Jurkat, Clone E6-1 (cell line): ENCODE results near the gene RANBP10.
A peak's percentile ranks its signal among the peaks of the same experiment; 100 is the strongest.

Experiments used
- DNase-seq: peaks from one replicate; pipeline ENCODE4 v3.0.0-alpha.2; 2011; ENCODE audit warnings: low read depth, low spot score
- H3K4me3 ChIP-seq: 2 replicates; pipeline ENCODE4 v1.5.1; 2011; ENCODE audit warnings: mild to moderate bottlenecking, low read length, control low read depth, moderate library complexity

RANBP10 gene

GRCh38 chr16:67726106-67727034 is 80.0 kb downstream of the RANBP10 start:
- no peak overlapping the region for H3K4me3 ChIP-seq
- no peak for DNase-seq

- DNase-seq, result no peak
- no peak overlapping the region for H3K4me3 ChIP-seq
These were observed 82.5 kb downstream of the RANBP10 start for GRCh38 chr16:67723911-67724305.

DNA sequence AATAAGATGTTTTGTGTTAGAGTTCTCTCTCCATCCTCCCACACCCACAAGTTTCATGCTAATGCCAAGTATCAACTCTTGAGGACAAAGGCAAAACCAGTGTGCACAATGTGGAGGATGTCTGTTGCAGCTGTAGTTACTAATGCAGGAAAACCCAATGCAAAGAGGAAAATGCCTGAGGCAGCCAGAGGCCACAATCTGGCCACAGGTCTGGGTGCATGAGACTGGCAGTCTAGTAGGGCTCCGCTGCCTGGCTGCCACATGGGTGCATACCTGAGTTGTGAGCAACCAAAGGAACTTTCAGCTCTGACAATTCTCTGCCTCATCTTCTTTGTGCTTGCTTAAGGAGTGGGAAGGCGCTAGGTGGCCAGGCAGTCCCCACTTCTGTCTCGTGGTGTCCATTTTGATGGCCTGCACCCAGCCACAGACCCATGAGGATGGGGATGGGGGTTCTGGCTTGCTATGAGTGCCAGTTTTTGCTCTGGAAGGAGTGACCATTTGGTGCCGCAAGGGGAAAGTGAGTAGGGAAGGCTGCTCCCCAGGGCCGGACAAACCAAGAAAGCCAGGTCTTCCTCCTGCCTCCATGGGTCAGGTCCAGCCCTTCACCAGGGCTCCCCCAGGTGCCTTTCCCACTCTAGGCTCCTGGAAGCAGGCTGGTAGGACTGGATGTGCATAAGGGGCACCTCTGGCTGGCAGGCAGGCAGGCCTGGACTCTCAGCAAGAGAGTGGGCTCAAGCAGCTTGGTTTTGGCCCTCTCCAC is 83.0 kb downstream of the RANBP10 start:
- no peak overlapping the region for H3K4me3 ChIP-seq
- no peak for DNase-seq

DNA sequence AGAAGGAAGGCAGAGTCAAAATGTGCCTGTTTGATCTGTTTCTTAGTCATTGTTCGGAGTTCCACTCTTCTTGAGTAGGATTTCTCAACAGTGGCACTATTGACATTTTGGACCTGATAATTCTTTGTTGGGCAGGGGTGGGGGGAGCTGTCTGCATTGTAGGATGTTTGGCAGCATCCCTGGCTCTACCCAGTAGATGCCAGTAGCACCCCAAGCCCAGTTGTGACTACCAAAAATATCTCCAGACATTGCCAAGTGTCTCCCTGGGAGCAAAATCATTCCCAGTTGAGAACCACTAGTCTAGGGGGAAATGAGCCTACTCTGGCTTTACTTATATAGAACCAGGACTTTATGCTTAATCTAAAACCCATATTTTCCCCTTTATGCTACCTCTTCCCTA is 86.1 kb downstream of the RANBP10 start:
- peak overlapping the region; percentile 96 for H3K4me3 ChIP-seq
- DNase-seq, result no peak

DNA sequence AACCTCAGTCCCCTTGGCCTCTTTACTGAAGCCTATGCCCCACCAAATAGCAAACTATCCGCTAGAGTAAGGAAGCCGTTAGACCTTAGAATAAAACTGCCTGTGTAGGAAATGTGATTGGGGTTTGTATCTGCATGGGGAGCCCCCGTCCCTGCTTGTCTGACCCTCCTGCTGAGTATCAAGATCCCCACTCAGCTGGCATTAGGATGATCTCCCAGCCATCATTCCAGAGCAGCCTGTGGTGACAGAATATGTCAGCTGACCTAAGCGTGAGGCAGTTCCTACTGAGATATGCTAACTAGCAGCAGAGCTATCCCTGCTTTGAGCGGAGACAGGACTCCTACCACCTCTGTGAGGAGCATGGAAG is 86.6 kb downstream of the RANBP10 start:
- H3K4me3 ChIP-seq, result peak overlapping the region; percentile 96
- DNase-seq, result no peak

DNA sequence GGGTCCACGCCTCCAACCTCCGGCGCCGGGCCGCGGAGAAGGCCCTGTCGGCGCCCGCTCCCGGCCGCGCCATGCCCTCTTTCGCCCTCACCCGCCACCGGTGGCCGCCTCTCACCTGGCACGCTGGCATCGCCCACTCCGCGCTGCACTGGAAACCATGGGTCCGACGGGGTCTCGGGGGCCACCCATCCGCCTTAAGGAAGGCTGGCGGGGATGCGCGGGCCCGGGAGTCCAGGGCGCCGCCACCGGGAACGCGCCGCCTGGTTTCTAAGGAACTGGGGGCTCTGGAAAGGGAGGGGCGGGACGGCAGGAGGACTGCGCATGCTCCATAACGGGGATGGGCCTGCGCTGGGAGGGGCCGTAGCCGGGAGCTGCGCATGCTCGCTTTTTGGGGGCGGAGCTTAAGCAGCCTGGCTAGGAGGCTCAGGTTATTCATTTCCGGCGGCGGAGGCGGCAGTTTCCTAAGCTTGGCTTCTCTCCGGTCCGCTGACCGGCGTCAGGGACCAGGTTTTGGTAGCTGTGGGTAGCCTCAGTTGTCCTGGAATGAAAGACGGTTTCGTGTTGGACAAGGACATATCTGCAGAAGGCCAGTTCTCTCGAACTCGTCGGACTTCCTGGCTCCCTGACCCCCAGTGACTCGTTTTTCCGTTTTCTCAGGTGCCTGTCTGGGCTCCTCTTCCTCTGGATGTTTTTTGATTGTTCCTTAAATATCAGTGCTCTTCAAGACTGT is 87.1 kb downstream of the RANBP10 start, which contains the start of gene GFOD2:
Gene GFOD2 (minus strand): TSS at position 269 of the 730 bp plus-strand sequence. CDS start 33,601 bp downstream, outside the sequence.
- DNase-seq, result peak; percentile 90
- H3K4me3 ChIP-seq, result peak within 1 kb of the TSS; percentile 96

DNA sequence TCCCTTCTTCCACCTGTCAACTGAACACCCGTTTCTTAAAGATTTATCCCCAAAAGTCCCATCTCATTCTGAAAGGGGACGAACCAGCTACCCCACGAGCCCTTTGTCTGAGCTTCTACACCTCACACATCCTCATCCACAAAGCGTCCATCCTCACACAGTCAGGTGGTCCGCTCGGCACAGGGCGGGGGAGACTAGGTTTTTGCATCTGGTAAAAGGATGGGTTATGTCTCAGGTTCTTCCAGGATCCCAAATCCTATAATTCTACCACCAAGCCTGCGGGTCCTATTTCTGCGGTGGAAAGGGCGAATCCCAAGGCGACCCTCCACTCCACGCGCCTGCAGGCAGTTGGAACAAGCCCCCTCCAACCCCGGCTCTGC is 87.7 kb downstream of the RANBP10 start:
- DNase-seq, result no peak
- H3K4me3 ChIP-seq, result peak overlapping the region; percentile 96

DNA sequence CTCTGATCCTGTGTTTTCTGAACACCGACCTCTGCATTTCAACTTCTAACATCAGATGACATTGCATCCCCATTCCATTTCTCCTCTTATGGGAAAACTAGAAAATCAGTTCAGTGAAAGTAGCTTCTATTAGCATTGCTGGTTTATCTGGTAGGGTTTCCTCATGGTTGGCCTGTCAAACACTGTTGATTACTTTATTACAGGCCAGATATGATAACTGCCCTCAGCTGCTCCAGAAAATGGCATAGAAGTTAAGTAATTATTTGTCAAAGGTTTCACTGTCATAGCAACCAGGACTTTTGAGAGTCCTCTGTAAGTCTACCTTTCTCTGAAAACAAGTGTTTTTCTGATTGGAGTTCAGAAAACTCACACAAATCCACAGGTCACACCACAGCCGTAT is 90.3 kb downstream of the RANBP10 start:
- DNase-seq, result no peak

DNA sequence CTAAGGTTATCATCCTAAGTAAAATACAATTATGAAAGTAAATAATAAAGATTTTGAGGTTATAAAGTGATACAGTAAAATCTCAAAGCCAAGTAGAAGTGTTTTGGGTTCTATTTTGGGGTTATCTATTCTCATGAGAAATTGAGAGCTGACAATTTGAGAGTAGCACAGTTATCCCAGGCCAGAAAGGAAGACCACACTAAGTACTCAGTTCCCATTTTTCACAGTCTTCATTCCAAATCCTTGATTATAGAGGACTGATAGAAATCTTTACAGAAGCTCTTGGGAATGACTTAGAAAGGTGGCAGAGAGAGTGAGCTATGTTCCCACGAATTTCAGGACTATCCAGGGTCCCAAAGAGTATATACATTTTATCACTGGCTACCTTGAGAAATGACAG is 91.8 kb downstream of the RANBP10 start:
- no peak for DNase-seq

More for the DNA sequence above, 90.3 kb downstream of the RANBP10 start:
- H3K4me3 ChIP-seq, result no peak overlapping the region

DNA sequence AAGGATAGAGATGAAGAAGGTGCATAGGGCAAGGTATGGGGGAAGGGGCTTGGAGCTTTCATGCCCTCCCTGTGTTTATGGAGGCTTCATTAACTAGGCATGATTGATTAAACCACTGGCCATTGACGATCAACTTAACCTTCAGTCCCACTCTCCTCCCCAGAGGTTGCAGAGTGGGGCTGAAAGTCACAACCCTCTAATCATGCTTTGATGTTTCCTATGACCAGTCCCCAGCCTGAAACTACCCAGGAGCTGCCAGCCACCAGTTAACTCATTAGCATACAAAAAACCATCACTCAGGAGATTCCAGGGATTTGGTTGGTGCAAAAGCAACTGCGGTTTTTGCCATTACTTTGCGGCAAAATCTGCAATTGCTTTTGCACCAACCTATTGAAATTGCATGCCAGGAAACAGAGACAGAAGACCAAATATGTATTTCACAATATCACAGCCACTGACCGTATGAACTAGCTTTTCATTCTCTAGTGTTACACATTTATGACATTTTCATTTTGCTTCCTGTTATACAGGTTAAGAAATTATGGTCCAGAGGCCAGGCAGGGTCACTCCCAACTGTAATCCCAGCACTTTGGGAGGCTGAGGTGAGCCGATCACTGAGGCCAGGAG is 92.6 kb downstream of the RANBP10 start:
- DNase-seq, result no peak

More for the DNA sequence above, 91.8 kb downstream of the RANBP10 start:
- no peak overlapping the region for H3K4me3 ChIP-seq

GRCh38 chr16:67710607-67711006 is 95.8 kb downstream of the RANBP10 start:
- DNase-seq, result no peak
- H3K4me3 ChIP-seq, result no peak overlapping the region

More for the DNA sequence above, 92.6 kb downstream of the RANBP10 start:
- no peak overlapping the region for H3K4me3 ChIP-seq

GRCh38 chr16:67709050-67709449 is 97.3 kb downstream of the RANBP10 start:
- no peak for DNase-seq
- H3K4me3 ChIP-seq, result no peak overlapping the region

DNA sequence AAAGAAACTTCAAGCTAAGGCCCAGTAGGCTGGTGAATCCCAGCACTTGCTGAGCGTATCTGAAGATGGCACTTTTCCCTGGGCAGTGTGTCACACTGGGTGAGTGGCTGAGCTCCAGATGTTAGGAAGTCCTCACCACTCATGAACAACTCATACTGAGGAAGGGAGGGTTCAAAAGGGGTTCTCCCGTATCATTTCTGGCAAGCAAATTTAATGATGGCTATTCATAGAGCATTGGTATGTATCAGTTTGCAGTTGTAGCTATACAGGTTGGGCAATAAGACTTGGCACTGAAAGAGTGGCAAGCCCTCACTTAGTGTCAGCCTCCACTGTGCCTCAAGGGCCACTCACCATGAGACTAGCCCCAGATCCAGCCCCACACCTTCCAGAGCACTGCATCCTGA is 98.0 kb downstream of the RANBP10 start:
- H3K4me3 ChIP-seq, result no peak overlapping the region
- no peak for DNase-seq

DNA sequence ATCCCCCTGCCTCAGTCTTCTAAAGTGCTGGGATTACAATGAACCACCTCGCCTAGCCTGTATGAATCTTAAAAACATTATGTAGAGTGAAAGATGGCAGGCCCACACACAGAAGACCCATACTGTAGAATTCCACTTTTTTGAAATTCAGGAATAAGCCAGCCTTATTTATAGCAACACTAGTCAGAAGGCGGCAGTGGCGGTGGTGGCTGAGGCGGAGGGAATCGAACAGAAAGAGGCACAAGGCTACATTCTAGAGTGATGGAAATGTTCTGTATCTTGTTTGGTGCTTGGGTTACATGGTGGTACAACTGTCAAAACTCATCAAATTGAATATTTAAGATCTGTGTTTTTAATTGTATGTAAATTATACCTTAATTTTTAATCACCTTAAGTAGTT is 98.6 kb downstream of the RANBP10 start:
- DNase-seq, result no peak
- no peak overlapping the region for H3K4me3 ChIP-seq

DNA sequence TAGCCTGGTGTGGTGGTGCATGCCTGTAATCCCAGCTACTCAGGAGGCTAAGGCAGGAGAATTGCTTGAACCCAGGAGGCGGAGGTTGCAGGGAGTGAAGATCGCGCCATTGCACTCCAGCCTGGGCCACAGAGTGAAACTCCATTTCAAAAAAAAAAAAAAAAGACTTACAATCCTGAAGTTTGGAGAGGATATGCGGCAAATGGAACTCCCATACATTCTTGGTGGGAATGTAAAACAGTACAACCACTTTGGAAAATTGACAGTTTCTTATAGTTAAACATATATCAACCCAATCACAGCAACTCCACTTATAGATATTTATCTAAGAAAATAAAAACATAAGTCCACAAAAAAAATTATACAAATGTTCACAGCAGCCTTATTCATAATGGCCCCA is 99.2 kb downstream of the RANBP10 start:
- no peak overlapping the region for H3K4me3 ChIP-seq
- no peak for DNase-seq

DNA sequence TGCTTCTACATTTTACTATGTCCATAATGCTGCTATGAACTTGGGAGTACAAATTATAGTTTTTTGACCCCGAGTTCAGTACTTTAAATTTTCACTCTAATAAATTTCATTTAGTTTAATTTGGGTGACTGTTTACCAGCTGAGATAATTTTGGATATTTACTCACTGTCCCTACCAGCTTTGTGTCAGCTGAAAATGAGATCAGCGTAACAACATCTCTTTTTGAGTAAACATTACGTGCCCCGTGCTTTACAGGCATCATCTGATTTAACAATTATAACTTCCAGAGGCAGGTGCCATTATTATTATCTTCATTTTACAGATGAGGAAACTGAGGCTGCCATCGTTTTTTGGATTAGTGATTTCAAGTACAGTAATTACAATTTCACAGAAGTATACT is 102.2 kb downstream of the RANBP10 start:
- H3K4me3 ChIP-seq, result no peak overlapping the region
- no peak for DNase-seq

DNA sequence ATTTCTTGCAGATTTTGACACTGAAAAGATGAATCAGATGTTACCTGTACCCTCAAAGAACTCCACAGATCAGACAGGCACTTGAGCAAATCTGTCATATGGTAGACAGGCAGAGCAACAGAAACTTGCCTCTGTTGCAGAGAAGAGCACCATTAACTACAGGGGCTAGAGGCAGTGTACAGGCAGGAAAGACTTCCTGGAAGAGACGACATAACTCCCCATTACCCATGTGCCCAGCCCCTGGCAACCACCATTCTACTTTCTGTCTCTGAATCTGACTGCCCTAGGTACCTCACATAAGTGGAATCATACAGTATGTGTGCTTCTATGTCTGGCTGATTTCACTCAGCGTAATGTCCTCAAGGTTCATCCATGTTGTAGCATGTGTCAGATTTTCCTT is 102.7 kb downstream of the RANBP10 start:
- peak; percentile 41 for DNase-seq
- no peak overlapping the region for H3K4me3 ChIP-seq

GRCh38 chr16:67702130-67702529 is 104.2 kb downstream of the RANBP10 start:
- no peak for DNase-seq
- no peak overlapping the region for H3K4me3 ChIP-seq

DNA sequence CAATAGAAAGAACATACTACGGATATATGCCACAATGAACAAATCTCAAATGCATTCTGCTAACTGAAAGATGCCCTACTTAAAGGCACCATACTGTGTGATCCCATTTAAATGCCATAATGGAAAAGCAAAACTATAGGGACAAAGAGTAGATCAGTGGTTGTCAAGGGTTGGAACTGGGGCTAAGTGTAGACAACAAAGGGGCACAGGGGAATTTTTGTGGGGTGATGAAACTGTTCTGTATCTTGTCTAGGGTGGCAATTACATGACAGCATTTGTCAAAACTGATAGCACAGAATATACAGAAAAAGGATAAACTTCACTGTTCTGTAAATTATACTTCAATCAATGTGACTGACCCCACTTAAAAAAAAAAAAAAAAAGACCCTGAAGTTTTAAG is 104.9 kb downstream of the RANBP10 start:
- no peak for DNase-seq
- no peak overlapping the region for H3K4me3 ChIP-seq
